ENCODE measurements around the gene HLA-F. TPM values are rescaled to one million over a fixed set of nuclear protein-coding genes. Genes with fewer than 3 reads are reported as not detected.

Gene HLA-F
- polyA plus RNA-seq, 1 donor: 8.2 TPM

DNA sequence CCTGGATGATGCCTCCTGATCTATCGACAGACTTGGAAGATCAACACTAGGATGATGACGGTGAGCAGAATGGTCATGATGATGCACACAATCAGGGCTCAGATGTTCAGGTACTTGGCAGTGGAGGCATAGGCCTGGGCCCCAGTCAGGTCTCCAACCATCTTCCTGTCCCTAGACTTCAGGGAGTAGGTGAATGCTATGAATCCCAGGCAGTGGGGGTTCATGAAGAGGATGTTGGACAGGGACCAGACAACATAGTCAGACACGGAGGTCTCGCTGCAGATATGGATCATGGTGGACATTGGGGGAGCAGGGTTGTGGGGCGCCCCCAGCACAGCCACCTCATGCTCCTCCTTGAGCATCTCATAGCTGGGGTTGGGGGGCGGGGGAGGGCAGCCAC, 27.5 kb downstream of the HLA-F start:
- WGBS (ENCODE audit: insufficient coverage, low lambda C conversion rate): no CpG with 5 or more reads among the region's 6 CpGs
- H3K27ac ChIP-seq (ENCODE audit: low read length): no peak overlapping the region
- no peaks in the 10 kb centered on the region for H3K36me3 ChIP-seq (ENCODE audit: control insufficient read depth, insufficient read depth, low read length)
- peaks cover 9% of the 10 kb centered on the region for H3K4me1 ChIP-seq (ENCODE audit: control insufficient read depth, insufficient read depth, low read length)
- H3K4me3 ChIP-seq (ENCODE audit: low read length): no peak overlapping the region
- H3K27me3 ChIP-seq (ENCODE audit: control insufficient read depth, insufficient read depth, low read length): peaks cover 82% of the 10 kb centered on the region
- no peak for DNase-seq
- no peaks in the 10 kb centered on the region for H3K9me3 ChIP-seq (ENCODE audit: control insufficient read depth, low read depth, low read length)

DNA sequence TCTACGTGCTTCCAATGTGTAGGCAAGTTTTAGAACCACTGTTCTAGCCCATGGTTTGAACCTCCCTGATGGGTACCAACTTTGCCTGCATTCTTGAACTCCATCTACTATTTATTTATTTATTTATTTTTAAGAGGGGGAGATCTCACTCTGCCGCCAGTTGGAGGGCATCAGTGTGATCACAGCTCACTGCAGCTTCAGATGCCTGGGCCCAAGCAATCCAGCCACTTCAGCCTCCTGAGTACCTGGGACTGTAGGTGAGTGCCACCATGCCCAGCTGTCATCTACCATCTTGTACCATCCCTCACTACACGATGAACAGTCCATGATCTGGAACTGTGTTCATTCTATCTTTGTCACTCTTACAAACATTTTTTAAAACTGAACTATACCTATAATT, 28.2 kb downstream of the HLA-F start:
- no peak for DNase-seq
- no peak overlapping the region for H3K27ac ChIP-seq (ENCODE audit: low read length)
- H3K27me3 ChIP-seq (ENCODE audit: control insufficient read depth, insufficient read depth, low read length): peaks cover 84% of the 10 kb centered on the region
- no peaks in the 10 kb centered on the region for H3K36me3 ChIP-seq (ENCODE audit: control insufficient read depth, insufficient read depth, low read length)
- H3K4me3 ChIP-seq (ENCODE audit: low read length): no peak overlapping the region
- peaks cover 9% of the 10 kb centered on the region for H3K4me1 ChIP-seq (ENCODE audit: control insufficient read depth, insufficient read depth, low read length)
- no peaks in the 10 kb centered on the region for H3K9me3 ChIP-seq (ENCODE audit: control insufficient read depth, low read depth, low read length)
- WGBS (ENCODE audit: insufficient coverage, low lambda C conversion rate): 80% methylated on average over 1 of the region's 3 CpGs

DNA sequence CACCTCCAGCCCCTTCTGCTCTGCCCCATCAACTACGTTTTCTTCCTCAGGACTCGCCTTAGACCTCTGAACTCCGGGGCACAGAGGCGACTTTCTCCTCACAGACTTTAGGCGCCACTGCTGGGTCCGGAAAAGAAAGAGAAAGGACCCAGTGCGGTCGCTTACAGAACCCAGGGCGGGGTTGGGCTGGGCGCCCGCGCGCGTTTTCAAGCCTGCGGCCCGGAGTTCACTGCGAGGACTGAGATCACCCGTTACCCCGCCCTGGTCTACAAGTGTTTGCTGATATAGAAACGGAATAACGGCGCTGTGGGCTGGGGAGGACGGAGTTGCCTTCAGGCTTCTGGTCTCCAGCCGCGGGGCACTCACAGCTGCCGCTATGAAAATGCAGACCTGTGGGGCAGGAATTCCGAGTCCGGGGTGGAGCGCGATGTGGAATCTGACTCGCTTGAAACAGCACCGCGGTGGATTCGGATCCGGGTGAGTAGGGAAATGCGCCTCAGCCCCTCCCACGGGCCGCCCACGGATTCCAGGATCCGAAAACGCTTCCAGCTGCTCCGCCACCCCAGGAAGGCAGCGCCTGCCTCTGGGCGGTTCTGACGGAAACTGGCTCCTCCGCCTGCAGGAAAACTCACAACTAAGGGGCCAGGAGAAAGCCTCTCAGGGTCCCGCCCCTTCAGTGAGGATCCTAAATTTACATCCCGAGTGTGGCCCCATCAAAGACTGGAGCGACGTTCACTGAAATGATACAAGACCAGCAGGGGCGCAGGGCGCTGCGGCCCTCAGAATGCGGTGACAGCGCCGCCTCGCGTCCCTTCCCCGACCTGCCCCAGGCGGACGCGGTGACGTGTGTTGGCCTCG, 29.4 kb downstream of the HLA-F start:
- peaks cover 9% of the 10 kb centered on the region for H3K4me1 ChIP-seq (ENCODE audit: control insufficient read depth, insufficient read depth, low read length)
- H3K36me3 ChIP-seq (ENCODE audit: control insufficient read depth, insufficient read depth, low read length): no peaks in the 10 kb centered on the region
- peaks cover 87% of the 10 kb centered on the region for H3K27me3 ChIP-seq (ENCODE audit: control insufficient read depth, insufficient read depth, low read length)
- peak overlapping the region; percentile 56 for H3K4me3 ChIP-seq (ENCODE audit: low read length)
- DNase-seq: peak; percentile 69 to 76
- WGBS (ENCODE audit: insufficient coverage, low lambda C conversion rate): no CpG with 5 or more reads among the region's 64 CpGs
- H3K27ac ChIP-seq (ENCODE audit: low read length): peak overlapping the region; percentile 21
- H3K9me3 ChIP-seq (ENCODE audit: control insufficient read depth, low read depth, low read length): no peaks in the 10 kb centered on the region

DNA sequence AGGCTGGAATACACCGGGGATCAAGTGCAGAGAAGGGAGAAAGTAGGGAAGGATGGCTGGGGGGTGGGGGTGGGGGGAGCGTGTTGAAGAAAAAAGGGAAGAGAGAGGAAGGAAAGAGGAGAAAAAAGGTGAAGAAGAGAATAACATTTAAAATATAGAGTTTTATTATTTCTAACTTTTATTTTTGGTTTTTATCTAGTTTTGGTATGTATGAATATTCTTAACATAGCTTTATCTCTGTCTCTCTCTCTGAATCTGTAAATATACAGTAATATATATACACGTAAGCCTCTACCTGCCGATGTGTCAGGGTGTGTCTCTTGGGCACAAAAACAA, 30.0 kb downstream of the HLA-F start:
- Histone ChIP-seq H3K4me1 (ENCODE audit: control insufficient read depth, insufficient read depth, low read length) (peaks cover 9% of the 10 kb centered on the region), H3K36me3 (ENCODE audit: control insufficient read depth, insufficient read depth, low read length) (no peaks in the 10 kb centered on the region), H3K27me3 (ENCODE audit: control insufficient read depth, insufficient read depth, low read length) (peaks cover 86% of the 10 kb centered on the region), H3K4me3 (ENCODE audit: low read length) (no peak overlapping the region), H3K27ac (ENCODE audit: low read length) (no peak overlapping the region), H3K9me3 (ENCODE audit: control insufficient read depth, low read depth, low read length) (no peaks in the 10 kb centered on the region)
- DNase-seq: no peak
- 0% methylated on average over 1 of the region's 4 CpGs for WGBS (ENCODE audit: insufficient coverage, low lambda C conversion rate)

DNA sequence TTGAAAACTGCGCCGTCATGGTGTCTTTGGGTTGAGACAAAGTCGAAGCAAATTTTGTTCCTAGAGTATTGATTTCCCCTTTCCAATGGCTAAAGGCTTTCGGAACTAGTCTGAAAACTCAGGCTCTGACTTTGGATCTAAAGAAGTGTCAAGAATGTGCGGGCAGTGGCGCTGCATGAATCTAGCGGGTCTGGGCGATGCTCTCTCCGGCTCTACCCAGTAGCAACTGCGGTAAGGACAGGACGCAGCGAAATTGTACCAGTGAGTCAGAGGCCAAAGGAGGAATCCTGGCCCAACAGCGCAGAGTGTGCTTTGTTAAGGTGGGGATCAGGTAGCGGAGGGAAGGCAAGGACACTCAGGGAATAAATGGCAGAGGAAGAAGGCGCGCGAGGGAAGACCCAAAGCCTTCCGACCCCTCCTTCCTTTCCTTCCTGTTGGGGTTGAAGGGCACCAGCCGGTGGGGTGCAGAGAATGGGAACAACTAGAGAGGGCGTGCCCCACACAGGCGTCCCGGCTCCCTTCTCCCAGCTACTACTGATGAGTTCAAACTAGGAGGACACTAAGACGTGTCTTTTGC, 32.1 kb downstream of the HLA-F start:
- peaks cover 83% of the 10 kb centered on the region for H3K27me3 ChIP-seq (ENCODE audit: control insufficient read depth, insufficient read depth, low read length)
- H3K9me3 ChIP-seq (ENCODE audit: control insufficient read depth, low read depth, low read length): no peaks in the 10 kb centered on the region
- no peak for DNase-seq
- no peak overlapping the region for H3K4me3 ChIP-seq (ENCODE audit: low read length)
- no peaks in the 10 kb centered on the region for H3K36me3 ChIP-seq (ENCODE audit: control insufficient read depth, insufficient read depth, low read length)
- no CpG with 5 or more reads among the region's 23 CpGs for WGBS (ENCODE audit: insufficient coverage, low lambda C conversion rate)
- H3K4me1 ChIP-seq (ENCODE audit: control insufficient read depth, insufficient read depth, low read length): peaks cover 4% of the 10 kb centered on the region
- no peak overlapping the region for H3K27ac ChIP-seq (ENCODE audit: low read length)

DNA sequence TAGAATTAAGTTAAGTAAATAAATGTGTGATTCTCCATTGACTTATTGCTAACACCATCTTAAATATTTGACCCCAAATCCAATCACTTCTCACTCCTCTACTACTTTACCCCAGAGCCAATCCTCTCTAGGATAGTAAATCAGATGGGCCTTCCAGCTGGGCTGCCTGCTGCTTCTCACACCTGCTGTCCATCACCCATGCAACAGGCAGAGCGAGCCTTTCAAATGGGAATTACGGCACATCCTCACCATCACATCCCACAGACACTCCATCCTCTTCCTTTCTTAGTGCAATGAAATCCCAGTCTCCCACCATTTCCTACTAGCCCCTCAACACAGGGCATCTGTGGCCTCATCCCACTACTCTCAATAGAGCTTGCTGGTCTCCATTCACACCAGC, 34.0 kb downstream of the HLA-F start:
- DNase-seq: no peak

DNA sequence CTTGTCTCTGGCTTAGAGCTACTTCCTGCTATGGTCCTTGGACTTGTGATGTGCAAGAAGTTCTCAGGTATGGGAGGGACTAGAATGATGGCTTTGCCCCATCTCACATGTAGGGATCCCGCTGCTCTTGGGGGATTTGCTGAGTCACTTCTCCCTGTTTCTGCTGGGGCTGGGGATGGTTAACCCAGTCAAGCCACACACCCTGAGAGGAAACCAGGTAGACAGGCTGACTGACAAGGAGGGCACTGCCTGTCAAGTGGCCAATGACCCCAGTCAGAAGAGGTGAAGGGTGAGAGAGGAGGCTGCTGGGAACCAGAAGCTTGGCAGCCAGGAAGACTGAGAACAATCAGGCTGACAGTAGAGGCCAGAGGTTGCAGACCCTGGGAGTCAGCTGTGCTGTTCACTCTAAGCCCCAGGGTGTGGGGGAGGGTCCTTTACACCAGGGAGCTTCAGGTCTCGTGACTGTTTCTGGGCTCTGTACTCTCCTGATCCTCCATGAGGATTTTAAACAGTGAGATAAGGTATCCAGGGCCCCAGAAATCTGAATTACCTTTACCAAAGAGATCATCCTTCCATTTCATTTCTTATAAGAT, 34.6 kb downstream of the HLA-F start:
- Histone ChIP-seq H3K36me3 (ENCODE audit: control insufficient read depth, insufficient read depth, low read length) (no peaks in the 10 kb centered on the region), H3K27me3 (ENCODE audit: control insufficient read depth, insufficient read depth, low read length) (peaks cover 66% of the 10 kb centered on the region), H3K4me3 (ENCODE audit: low read length) (no peak overlapping the region), H3K9me3 (ENCODE audit: control insufficient read depth, low read depth, low read length) (no peaks in the 10 kb centered on the region), H3K4me1 (ENCODE audit: control insufficient read depth, insufficient read depth, low read length) (peaks cover 2% of the 10 kb centered on the region), H3K27ac (ENCODE audit: low read length) (no peak overlapping the region)
- WGBS (ENCODE audit: insufficient coverage, low lambda C conversion rate): no CpG with 5 or more reads among the region's 2 CpGs
- DNase-seq: no peak

More for the DNA sequence above, 34.0 kb downstream of the HLA-F start:
- Histone ChIP-seq H3K9me3 (ENCODE audit: control insufficient read depth, low read depth, low read length) (no peaks in the 10 kb centered on the region), H3K4me3 (ENCODE audit: low read length) (no peak overlapping the region), H3K27ac (ENCODE audit: low read length) (no peak overlapping the region), H3K27me3 (ENCODE audit: control insufficient read depth, insufficient read depth, low read length) (peaks cover 66% of the 10 kb centered on the region), H3K36me3 (ENCODE audit: control insufficient read depth, insufficient read depth, low read length) (no peaks in the 10 kb centered on the region), H3K4me1 (ENCODE audit: control insufficient read depth, insufficient read depth, low read length) (peaks cover 4% of the 10 kb centered on the region)
- 80% methylated on average over 1 of the region's 2 CpGs for WGBS (ENCODE audit: insufficient coverage, low lambda C conversion rate)

DNA sequence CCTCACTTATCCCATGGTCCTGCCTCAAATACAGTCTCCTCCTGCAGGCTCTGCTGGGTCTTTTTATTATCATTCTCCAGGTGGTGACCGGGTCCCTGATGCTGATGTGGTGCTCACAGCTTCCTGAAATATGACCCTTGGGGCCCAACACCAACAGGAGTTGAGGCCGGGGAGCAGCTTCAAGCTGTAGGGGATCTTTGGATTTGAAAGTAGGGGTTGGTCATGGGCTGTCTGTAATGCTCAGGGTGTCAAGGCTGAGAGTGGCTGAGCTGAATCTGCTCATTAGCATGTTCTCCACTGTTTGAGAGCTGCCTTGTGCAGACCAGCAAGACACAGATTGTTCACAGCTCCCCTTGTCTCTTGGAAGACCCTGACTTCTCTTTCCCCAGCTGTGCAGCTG, 35.5 kb downstream of the HLA-F start:
- peaks cover 64% of the 10 kb centered on the region for H3K27me3 ChIP-seq (ENCODE audit: control insufficient read depth, insufficient read depth, low read length)
- no peak overlapping the region for H3K27ac ChIP-seq (ENCODE audit: low read length)
- H3K4me1 ChIP-seq (ENCODE audit: control insufficient read depth, insufficient read depth, low read length): no peaks in the 10 kb centered on the region
- DNase-seq: no peak
- WGBS (ENCODE audit: insufficient coverage, low lambda C conversion rate): no CpG with 5 or more reads among the region's 2 CpGs
- H3K9me3 ChIP-seq (ENCODE audit: control insufficient read depth, low read depth, low read length): no peaks in the 10 kb centered on the region
- H3K4me3 ChIP-seq (ENCODE audit: low read length): no peak overlapping the region
- H3K36me3 ChIP-seq (ENCODE audit: control insufficient read depth, insufficient read depth, low read length): no peaks in the 10 kb centered on the region

DNA sequence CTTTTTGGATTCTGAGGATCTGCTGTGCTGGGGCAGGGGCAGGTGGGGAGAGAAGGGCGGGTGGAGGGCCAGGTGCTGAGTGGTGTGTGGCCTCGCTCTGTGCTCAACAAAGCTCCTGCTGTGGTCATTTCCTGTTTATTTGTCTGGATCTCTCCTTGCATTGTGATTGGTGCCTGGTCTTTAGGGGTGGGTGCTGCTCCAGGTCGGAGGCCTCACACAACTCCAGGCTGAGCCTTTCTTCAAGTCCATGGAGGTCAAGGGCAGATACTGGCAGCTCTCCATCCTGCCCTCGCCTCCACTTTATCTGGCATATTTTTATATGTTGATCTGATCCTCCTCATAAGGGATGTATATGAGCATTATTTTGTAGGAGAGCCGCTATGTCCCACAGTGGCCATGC, 36.2 kb downstream of the HLA-F start:
- no peaks in the 10 kb centered on the region for H3K4me1 ChIP-seq (ENCODE audit: control insufficient read depth, insufficient read depth, low read length)
- H3K36me3 ChIP-seq (ENCODE audit: control insufficient read depth, insufficient read depth, low read length): no peaks in the 10 kb centered on the region
- DNase-seq: no peak
- no CpG with 5 or more reads among the region's 5 CpGs for WGBS (ENCODE audit: insufficient coverage, low lambda C conversion rate)
- no peak overlapping the region for H3K27ac ChIP-seq (ENCODE audit: low read length)
- no peaks in the 10 kb centered on the region for H3K9me3 ChIP-seq (ENCODE audit: control insufficient read depth, low read depth, low read length)
- H3K27me3 ChIP-seq (ENCODE audit: control insufficient read depth, insufficient read depth, low read length): peaks cover 65% of the 10 kb centered on the region
- H3K4me3 ChIP-seq (ENCODE audit: low read length): no peak overlapping the region

DNA sequence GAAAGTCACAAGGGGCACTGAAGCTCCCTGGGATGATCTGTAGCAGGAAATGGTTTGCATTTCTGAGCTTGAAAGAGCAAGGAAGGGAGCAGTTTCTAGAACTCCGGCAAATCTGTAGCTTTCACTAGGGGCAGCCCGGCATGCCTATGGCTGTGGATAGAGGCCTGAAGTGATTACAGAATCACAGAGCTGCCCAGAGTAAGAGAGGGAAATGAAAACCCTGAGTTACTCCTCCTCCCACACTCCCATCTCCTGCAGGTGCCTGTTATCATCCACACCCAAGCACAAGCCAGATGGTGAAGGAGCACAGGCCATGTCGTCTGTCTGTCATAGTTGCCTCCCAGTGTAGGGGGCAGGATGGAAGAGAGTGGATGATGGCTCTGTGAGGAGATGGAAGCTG, 37.1 kb downstream of the HLA-F start:
- no peak for DNase-seq
- H3K4me3 ChIP-seq (ENCODE audit: low read length): no peak overlapping the region
- WGBS (ENCODE audit: insufficient coverage, low lambda C conversion rate): no CpG with 5 or more reads among the region's 3 CpGs
- H3K9me3 ChIP-seq (ENCODE audit: control insufficient read depth, low read depth, low read length): no peaks in the 10 kb centered on the region
- H3K36me3 ChIP-seq (ENCODE audit: control insufficient read depth, insufficient read depth, low read length): no peaks in the 10 kb centered on the region
- H3K27me3 ChIP-seq (ENCODE audit: control insufficient read depth, insufficient read depth, low read length): peaks cover 57% of the 10 kb centered on the region
- no peak overlapping the region for H3K27ac ChIP-seq (ENCODE audit: low read length)
- no peaks in the 10 kb centered on the region for H3K4me1 ChIP-seq (ENCODE audit: control insufficient read depth, insufficient read depth, low read length)

Data from large intestine (tissue), 3 donors.